Adrenal gland (tissue), 5 donors: ENCODE measurements around the gene TLE5.

Experiments
- CTCF ChIP-seq, 6 experiments: fragments of 450-650 bp in 4 of 6; fragments of 200-600 bp in 2 of 6; sonication (generic) in 1 of 6; IDR thresholded peaks; 1 replicate in 5 of 6; 2 replicates in 1 of 6; pipeline versions ENCODE4 v1.5.1 to v1.8.0; 2016 to 2021; ENCODE audit warnings: antibody characterized with exemption in 6 of 6, mild to moderate bottlenecking in 2 of 6, moderate library complexity in 1 of 6
- POLR2A ChIP-seq, 2 donors: fragments of 450-650 bp; IDR thresholded peaks; one replicate each; pipeline ENCODE4 v1.6.1; 2017; ENCODE audit warnings: antibody characterized with exemption in 2 of 2, mild to moderate bottlenecking in 2 of 2, moderate library complexity in 1 of 2
- donor health status: DM: no; HTN: no; CAD: no.

DNA sequence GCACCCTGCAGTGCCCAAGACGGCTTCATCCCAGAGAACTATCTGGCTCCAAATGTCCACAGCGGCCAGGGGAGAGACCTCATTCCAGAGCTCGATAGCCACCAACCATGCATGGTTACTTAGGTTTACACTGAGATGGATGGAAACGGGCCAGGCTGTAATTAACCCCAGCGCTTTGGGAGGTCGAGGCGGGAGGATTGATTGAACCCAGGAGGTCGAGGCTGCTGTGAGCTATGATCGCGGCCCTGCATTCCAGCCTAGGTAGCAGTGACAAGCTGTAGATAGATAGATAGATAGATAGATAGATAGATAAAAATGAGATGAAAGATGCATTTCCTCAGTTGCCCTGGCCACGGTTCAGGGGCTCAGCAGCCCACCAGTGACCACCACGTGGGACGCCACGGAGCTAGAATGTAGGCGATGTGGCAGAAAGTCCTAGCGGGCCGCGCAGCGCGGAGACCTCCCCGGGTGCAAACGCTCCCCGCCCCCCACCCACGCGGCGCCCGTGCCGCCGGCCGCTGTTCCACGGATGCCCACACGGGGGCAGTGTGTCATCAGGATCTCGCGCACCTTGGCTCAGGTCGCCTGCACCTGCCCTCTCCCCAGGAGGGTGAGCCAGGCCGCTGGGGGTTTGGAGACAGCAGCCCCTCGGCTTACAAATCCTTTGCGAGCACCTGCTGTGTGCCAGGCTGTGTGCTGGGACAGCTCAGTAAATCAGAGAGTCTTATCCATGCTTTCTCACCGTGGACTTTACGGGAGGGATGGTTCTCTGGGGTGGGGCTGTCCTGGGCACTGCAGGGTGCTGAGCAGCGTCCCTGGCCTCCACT, 13.5 kb upstream of the TLE5 start:
- peak; percentile 82 to 93 (median 91) for TF ChIP-seq CTCF (IDR thresholded peaks at IDR 0.05)
- TF ChIP-seq POLR2A (IDR thresholded peaks at IDR 0.05), result no peak
